ENCODE measurements around the gene HOXA10.

DNA sequence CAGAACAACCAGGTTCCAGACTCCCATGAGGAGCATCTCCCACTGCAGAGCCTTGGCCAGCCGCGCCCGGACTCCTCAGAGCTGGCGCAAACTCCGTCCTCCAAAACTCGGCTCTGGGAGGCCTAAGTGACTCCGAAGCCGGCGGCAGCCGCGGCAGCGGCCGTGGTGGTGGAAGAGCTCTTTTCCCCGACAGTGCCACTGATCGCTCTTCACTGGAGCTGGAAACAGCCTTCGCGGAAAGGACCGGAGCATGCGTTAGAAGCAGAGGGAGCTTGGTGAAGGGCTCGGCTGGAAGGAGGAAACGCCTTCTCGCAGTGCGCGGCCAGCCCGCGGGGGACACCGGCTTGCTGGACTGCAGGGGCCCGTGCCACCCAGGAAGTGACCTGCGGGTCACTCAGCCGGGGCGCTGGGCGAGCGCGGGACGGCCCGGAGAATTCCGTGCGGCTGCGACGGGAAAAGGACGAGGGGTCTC is 30.8 kb upstream of the HOXA10 start:
- TF ChIP-seq, protein P1, sequence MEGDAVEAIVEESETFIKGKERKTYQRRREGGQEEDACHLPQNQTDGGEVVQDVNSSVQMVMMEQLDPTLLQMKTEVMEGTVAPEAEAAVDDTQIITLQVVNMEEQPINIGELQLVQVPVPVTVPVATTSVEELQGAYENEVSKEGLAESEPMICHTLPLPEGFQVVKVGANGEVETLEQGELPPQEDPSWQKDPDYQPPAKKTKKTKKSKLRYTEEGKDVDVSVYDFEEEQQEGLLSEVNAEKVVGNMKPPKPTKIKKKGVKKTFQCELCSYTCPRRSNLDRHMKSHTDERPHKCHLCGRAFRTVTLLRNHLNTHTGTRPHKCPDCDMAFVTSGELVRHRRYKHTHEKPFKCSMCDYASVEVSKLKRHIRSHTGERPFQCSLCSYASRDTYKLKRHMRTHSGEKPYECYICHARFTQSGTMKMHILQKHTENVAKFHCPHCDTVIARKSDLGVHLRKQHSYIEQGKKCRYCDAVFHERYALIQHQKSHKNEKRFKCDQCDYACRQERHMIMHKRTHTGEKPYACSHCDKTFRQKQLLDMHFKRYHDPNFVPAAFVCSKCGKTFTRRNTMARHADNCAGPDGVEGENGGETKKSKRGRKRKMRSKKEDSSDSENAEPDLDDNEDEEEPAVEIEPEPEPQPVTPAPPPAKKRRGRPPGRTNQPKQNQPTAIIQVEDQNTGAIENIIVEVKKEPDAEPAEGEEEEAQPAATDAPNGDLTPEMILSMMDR (IDR thresholded peaks at IDR 0.05), result no peak
- TF ChIP-seq POLR2A (IDR thresholded peaks at IDR 0.05), result no peak

All from thyroid gland (tissue), 4 donors.